ENCODE data around the gene PODXL.

GRCh38 chr7:131540491-131541162, 15.8 kb downstream of the PODXL start:
- TF ChIP-seq POLR2A (IDR thresholded peaks at IDR 0.05) (no peak), CTCF (IDR thresholded peaks at IDR 0.05) (peak in 1 of 7 experiments; percentile 18), POLR2AphosphoS5 (IDR thresholded peaks at IDR 0.05) (no peak), EP300 (IDR thresholded peaks at IDR 0.05) (no peak)
